Heart left ventricle (tissue), 13 donors: ENCODE results near the gene APH1B.
"Not testable (repeated sequence)": the region's sequence is repeated elsewhere in the genome, so short reads cannot be mapped to it uniquely, and the experiment has no call there.

ENCODE experiments used
- POLR2A ChIP-seq, 2 donors: fragments of 450-650 bp; IDR thresholded peaks; one replicate each; pipeline ENCODE4 v1.6.1; 2017; ENCODE audit warnings: antibody characterized with exemption in 2 of 2, mild to moderate bottlenecking in 2 of 2, moderate library complexity in 2 of 2
- TF ChIP-seq, protein P1 (sequence below), 12 donors: fragments of 200-600 bp; sonication (generic) in 4 of 12; IDR thresholded peaks; one replicate each; pipeline versions ENCODE4 v1.5.0 to v1.8.0; 2018 to 2022; ENCODE audit warnings: antibody characterized with exemption in 12 of 12, mild to moderate bottlenecking in 5 of 12
- donor health status: ischemic (EF 13 %, LVEDD 7.1; RV severe dilation, severe dysfunction).
- donor health status: DM: no; HTN: yes; CAD: no.
- donor health status: DM: no; HTN: no; CAD: no.
- donor health status: ischemic (EF 25% LVEDD 6.9; RV normal size, moderate dysfunction).
- donor health status: ischemic (EF 25% LVEDD 5.7; RV mildly dilated, moderate dysfunction).
- donor health status: ischemic (EF 35%, LVEDD 5.7; RV mildly dilated, moderate dysfunction).
- donor health status: nonischemic (EF 11% LVEDD 7.7; RV severe dilation, severe dysfunction).
- donor health status: DM: yes; HTN: yes; CAD: no.
- donor health status: PGD.
- donor health status: ischemic (EF 29% LVEDD 5.4; RV normal size, mild dysfunction).
- donor health status: nonischemic (EF 23%, LVEDD 6.1; RV moderate dilation, normal function).

- TF ChIP-seq, protein P1, sequence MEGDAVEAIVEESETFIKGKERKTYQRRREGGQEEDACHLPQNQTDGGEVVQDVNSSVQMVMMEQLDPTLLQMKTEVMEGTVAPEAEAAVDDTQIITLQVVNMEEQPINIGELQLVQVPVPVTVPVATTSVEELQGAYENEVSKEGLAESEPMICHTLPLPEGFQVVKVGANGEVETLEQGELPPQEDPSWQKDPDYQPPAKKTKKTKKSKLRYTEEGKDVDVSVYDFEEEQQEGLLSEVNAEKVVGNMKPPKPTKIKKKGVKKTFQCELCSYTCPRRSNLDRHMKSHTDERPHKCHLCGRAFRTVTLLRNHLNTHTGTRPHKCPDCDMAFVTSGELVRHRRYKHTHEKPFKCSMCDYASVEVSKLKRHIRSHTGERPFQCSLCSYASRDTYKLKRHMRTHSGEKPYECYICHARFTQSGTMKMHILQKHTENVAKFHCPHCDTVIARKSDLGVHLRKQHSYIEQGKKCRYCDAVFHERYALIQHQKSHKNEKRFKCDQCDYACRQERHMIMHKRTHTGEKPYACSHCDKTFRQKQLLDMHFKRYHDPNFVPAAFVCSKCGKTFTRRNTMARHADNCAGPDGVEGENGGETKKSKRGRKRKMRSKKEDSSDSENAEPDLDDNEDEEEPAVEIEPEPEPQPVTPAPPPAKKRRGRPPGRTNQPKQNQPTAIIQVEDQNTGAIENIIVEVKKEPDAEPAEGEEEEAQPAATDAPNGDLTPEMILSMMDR (IDR thresholded peaks at IDR 0.05) = not testable (repeated sequence)
- not testable (repeated sequence) for TF ChIP-seq POLR2A (IDR thresholded peaks at IDR 0.05)
Observed at GRCh38 chr15:63237086-63237485, 40.3 kb upstream of the APH1B start.
